ENCODE data around the gene WHRN.

WHRN gene

GRCh38 chr9:114357911-114358328, 147.4 kb downstream of the WHRN start:
- peaks cover 67% of the 10 kb centered on the region for H3K36me3 Mint-ChIP-seq (ENCODE audit: low read depth)
- H3K27ac Mint-ChIP-seq = peak overlapping the region; percentile 77
- peaks cover 43% of the 10 kb centered on the region for H3K4me1 Mint-ChIP-seq

GRCh38 chr9:114357360-114357759, 147.9 kb downstream of the WHRN start:
- no peaks in the 10 kb centered on the region for H3K27me3 Mint-ChIP-seq
- peak overlapping the region; percentile 77 for H3K27ac Mint-ChIP-seq
- DNase-seq (no peak), ATAC-seq (no peak)
- peaks cover 66% of the 10 kb centered on the region for H3K36me3 Mint-ChIP-seq (ENCODE audit: low read depth)
- no peak overlapping the region for H3K4me3 Mint-ChIP-seq
- H3K9me3 Mint-ChIP-seq = no peaks in the 10 kb centered on the region
- peaks cover 45% of the 10 kb centered on the region for H3K4me1 Mint-ChIP-seq

More at GRCh38 chr9:114357911-114358328, 147.4 kb downstream of the WHRN start:
- DNase-seq (no peak), ATAC-seq (no peak)
- Mint-ChIP-seq H3K9me3 (no peaks in the 10 kb centered on the region), H3K27me3 (no peaks in the 10 kb centered on the region), H3K4me3 (no peak overlapping the region)

- Mint-ChIP-seq H3K4me3 (no peak overlapping the region), H3K4me1 (peaks cover 49% of the 10 kb centered on the region), H3K36me3 (ENCODE audit: low read depth) (peaks cover 66% of the 10 kb centered on the region), H3K27ac (peak overlapping the region; percentile 77), H3K9me3 (no peaks in the 10 kb centered on the region), H3K27me3 (no peaks in the 10 kb centered on the region)
- DNase-seq (no peak), ATAC-seq (no peak)
Measured at GRCh38 chr9:114356792-114357191, 148.5 kb downstream of the WHRN start.

- Mint-ChIP-seq H3K4me1 (peaks cover 49% of the 10 kb centered on the region), H3K4me3 (no peak overlapping the region), H3K27me3 (no peaks in the 10 kb centered on the region), H3K9me3 (no peaks in the 10 kb centered on the region), H3K36me3 (ENCODE audit: low read depth) (peaks cover 63% of the 10 kb centered on the region), H3K27ac (no peak overlapping the region)
- DNase-seq (no peak), ATAC-seq (no peak)
Measured at GRCh38 chr9:114355821-114356220, 149.5 kb downstream of the WHRN start.
